ENCODE measurements around the gene KASH5.
"Not testable (repeated sequence)": the region's sequence is repeated elsewhere in the genome, so short reads cannot be mapped to it uniquely, and the experiment has no call there.

Gene KASH5

DNA sequence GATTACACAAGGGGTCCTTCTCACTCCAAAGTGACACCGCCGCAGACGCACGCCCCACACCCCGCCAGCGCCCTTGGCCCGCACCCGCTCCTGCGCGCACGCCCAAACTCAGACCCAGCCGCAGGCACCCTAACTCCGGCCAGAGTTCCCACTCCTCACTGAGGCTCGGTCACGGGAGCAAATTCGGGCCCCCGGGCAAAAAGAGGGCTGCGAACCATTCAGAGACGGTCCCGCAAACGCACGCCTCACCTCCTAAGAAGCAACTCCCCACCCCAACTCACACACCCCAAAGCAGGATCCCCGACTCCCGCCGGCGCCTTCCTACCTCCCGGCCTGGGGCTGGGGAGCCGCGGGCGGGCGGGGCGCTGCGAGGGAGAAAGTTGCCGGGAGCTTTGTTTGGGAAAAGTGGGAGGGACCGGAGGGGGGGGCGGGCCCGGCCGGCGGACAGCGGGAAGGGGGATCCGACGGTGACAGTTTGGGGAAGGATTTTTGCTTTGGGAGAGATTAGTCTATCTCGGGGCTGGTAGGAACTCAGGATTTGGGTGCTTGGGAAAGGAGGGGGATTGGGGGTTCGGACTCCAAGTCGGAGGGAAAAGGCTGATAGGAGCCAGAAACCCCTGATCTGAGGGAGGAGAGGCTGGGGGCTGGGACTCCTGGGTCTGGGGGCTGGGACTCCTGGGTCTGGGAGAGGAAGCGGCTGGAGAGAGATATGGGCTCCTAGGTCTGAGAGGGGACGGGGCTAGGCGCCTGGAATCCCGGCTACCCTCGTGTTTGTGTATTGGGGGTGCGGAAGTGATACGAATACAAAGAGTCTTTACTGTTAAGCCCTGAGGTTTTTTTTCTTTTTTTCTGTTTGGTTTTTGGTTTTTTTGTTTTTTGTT is 25.8 kb upstream of the KASH5 start, which contains the start of gene TEAD2:
Gene TEAD2 (minus strand): TSS at position 369 of the 881 bp plus-strand sequence. CDS start 2,341 bp downstream, outside the sequence.
- DNase-seq, result peak; percentile 40

GRCh38 chr19:49362929-49363267 is 25.2 kb upstream of the KASH5 start:
- no peak for DNase-seq

- DNase-seq, result peak; percentile 95
Measured at GRCh38 chr19:49363268-49364082, 24.6 kb upstream of the KASH5 start, which contains the start of gene DKKL1. Gene DKKL1 (plus strand): TSS chr19:49363877. CDS start chr19:49363999, 122 bp downstream.

GRCh38 chr19:49364083-49364737 is 23.8 kb upstream of the KASH5 start:
- DNase-seq, result no peak

DNA sequence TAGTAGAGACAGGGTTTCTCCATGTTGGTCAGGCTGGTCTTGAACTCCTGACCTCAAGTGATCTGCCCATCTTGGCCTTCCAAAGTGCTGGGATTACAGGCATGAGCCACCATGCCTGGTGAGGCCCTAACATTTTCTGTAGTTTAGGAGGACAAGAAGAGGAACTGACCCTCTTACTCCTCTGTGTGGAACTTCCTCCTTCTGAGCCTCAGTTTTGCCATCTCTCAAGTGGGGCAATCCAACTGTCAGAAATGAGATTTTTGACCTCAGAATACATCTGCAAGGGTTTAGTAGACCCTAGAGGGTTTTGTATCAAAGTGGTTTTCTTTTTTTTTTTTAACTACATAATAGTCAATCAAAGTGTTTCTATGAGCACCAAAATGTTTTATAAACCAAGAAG is 21.9 kb upstream of the KASH5 start:
- no peak for DNase-seq

DNA sequence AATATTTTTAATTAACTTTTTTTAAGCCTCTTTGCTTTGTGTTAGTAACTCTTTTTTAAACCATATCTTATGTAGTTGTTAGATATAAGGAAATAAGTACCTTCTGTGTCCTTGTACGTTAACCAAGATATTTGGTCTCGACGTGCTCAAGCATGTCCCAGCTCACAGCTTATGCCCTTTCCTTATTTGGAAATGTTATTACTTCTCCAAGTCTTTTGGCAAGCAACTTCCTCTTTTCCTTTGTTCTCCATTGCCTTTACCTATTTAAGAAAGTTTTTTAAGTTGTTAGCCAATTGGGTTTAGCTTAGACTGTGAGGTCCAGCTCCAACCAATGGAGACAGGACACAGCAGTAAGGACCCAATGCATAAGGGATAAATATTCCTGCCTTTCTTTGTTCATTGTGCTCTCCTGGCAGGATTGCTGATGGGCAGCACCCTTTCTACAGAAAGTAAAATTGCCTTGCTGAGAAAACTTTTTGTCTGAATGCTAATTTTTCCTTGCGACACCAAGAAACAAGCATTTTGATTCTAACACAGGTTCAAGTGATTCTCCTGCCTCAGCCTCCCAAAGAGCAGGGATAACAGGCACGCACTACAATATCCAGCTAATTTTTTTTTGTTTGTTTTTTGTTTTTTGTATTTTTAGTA is 19.2 kb upstream of the KASH5 start:
- no peak for DNase-seq

- DNase-seq, result no peak
Measured at GRCh38 chr19:49371184-49371583, 16.9 kb upstream of the KASH5 start.

- not testable (repeated sequence) for DNase-seq
Measured at GRCh38 chr19:49373174-49373573, 14.9 kb upstream of the KASH5 start.

GRCh38 chr19:49374665-49375434 is 13.2 kb upstream of the KASH5 start:
- DNase-seq, result no peak

GRCh38 chr19:49378512-49378911 is 9.5 kb upstream of the KASH5 start:
- no peak for DNase-seq

- DNase-seq, result no peak
Measured at GRCh38 chr19:49380391-49380790, 7.7 kb upstream of the KASH5 start.

- no peak for DNase-seq
Measured at GRCh38 chr19:49382639-49383038, 5.4 kb upstream of the KASH5 start.

DNA sequence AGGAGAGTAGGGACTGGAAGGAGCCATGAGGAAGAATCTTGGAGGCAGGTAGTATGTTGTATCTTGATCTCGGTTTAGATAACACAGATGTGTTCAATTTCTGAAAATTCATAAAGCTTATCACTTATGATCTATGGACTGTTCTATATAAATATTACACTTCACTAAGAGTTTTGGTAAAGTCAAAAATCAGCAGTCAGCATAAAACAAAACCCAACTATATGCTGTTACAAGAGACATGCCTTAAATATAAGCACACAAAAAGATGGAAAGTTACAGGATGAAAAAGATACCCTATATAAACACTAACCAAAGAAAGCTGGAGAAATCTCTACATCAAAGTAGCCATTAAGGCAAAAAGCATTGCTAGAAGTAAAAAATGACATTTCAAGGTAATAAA is 4.5 kb upstream of the KASH5 start:
- no peak for DNase-seq

DNA sequence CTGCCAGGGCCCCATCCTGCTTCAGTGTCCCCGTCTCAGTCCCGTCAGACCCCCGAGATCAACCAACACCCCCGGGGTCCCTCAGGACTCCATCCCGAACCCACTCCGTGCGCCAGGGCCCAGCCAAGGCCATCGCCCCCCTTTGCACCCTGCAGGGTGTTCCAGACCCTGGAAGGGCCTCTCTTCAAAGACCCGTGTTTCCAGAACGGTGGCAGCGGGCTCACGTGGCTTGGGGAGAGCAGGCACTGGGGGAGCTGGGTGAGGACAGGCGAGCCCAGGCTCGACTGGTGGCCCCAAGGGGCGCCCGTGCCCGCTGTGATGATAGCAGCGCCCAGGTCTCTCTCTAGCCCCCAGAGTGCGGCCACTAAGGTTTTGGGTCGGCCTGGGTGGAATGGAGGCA is 1.4 kb downstream of the KASH5 start:
- DNase-seq, result no peak

DNA sequence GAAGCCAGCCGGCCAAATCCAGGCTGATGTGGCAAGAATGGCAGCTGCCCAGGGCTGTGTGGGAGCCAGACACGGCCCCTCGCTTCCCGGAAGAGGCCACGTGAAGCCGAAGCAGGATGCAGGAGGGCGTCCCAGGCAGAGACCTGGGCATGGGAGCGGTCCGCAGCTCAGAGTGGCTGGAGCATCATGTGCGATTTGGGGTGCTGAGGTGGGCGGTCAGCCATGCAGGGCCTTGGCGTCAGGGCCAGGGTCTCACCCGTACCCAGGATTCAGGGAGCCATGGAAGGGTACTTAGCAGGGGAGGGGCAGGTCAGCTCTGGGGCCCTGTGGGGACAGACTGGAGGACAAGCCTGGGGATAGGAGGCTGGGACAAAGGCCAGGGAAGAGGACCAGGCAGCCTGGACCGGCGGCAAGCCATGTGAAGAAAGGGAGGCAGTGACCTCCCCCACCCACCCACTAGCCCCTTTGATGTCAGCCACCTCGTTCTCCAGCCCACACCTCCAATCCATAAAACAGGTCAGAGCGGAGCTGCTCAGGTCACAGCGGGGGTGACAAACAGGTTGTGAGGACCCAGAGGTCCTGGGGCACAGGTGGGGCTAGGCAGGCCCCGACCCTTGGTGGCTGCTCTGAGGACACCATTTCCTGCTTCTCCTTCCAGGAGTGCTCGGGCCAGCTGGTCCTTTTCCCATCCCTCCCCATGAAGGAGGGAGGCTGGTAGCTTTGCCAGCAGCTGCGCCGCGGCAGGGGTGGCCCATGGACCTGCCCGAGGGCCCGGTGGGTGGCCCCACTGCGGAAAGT is 2.3 kb downstream of the KASH5 start:
- no peak for DNase-seq

DNA sequence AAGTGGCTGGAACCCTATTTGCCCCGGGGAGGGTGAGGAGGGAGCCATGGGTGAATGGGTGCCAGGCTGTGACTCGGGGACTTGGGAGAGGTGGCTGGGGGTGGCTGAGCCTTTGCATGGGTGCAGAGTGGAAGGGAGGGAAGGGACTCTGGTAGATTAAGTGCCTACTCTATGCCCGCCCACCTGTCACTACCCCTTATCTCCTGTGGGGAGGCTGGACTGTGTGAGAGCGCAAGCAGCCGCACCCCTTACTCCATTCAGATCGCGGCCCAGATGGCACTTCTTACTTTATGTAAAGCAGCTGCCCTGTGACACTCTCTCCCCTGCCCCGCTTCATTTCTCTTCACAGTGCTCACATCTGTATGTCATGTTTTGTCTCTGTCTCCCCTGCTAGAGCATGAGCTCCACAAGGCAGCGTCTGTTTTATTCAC is 2.9 kb downstream of the KASH5 start:
- DNase-seq, result peak; percentile 67

DNA sequence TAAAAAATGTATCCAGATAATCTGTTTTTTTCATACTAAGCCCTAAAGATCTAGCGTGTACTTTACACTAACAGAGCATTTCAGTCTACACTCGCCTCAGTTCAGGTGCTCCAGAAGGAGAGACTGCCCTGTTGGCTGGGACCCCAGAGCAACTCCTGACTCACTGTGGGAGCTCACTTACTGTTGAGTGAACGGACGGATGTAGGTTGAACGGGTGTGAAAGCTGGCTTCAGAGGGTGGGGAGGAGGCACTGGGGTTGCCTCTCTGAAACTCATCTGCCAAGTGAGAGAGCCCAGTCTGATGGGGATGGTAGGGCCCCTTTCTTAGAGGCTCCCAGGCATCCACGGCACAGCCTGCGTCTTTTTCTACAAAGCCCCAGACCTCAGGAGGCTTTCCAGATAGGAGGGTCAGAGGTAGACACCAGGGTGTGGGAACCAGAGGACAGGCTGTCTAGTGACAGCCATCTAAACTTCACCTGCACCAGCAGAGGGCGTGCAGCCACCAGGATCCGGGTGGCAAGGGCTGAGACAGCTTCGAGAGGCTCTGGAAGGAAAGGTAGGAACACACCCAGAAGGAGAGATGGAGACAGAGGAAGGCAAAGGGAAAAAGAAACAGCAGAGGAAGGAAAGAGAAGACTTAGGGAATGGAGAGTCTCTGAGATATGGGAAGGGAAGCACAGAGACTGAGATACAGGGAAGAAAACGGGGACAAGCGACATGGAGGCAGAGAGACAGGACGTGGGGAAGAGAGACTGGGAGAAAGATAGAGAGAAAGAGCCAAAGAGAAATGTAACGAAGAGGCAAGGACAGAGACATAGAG is 3.7 kb downstream of the KASH5 start:
- DNase-seq, result peak; percentile 92

GRCh38 chr19:49393881-49394280 is 5.8 kb downstream of the KASH5 start:
- DNase-seq, result peak; percentile 53

DNA sequence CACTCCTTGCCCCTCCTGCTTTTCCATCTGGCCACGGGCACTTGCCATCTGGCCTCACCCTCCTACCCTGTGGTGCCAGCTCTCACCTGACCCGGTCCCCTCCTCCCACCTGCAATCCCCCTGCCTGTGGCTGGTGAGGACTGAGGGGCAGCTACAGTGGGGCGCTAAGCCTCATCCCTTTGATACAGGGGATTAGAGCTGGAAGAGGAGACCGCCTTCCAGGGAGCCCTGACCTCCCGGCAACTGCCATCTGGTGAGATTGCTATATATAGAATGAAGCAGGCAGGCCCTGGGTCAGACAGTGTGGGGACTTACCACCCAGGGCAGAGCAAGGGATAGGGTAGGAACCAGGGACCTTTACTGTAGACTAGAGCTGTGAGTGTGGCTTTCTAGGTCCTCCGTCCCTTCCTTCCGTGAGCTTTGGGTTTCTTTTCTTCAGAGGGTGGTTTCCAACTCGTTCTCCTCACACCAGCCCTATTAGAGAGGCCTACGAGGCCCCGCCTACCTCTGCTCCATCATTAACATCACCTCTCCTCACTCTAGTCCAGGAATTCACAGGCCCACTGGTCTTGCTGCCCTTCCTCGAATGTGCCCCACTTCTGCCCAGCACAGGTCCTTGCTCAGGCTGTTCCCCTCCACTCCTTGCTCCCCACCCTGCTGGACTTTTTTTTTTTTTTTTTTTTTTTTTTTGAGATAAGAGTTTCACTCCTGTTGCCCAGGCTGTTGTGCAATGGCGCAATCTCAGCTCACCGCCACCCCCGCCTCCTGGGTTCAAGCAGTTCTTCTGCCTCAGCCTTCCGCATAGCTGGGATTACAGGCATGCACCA is 7.7 kb downstream of the KASH5 start:
- peak; percentile 96 for DNase-seq
